Fibroblast of lung (primary cell): Measurements from ENCODE around the gene PPIL6. TPM values are rescaled to one million over a fixed set of nuclear protein-coding genes. Genes with fewer than 3 reads are reported as not detected.

Experiments used
- DNase-seq, 2 donors: peaks; one replicate each; pipeline versions ENCODE4 v3.0.0 to v3.0.0-alpha.2; 2010; ENCODE audit warnings: low read depth in 2 of 2
- H2AFZ ChIP-seq: 2 replicates; pipeline ENCODE4 v1.5.1; 2012; ENCODE audit warnings: low read length, control low read depth, inconsistent platforms
- H3K27ac ChIP-seq: 2 replicates; pipeline ENCODE4 v1.5.1; 2011; ENCODE audit warnings: low read length, control low read depth; ENCODE audit not compliant: insufficient read depth
- H3K27me3 ChIP-seq: 2 replicates; pipeline ENCODE4 v1.5.1; 2011; ENCODE audit warnings: mild to moderate bottlenecking, low read length; ENCODE audit not compliant: control insufficient read depth, insufficient read depth
- H3K36me3 ChIP-seq: 2 replicates; pipeline ENCODE4 v1.5.1; 2011; ENCODE audit warnings: low read length; ENCODE audit not compliant: control insufficient read depth, insufficient read depth
- H3K4me1 ChIP-seq: 2 replicates; pipeline ENCODE4 v1.5.1; 2011; ENCODE audit warnings: low read length; ENCODE audit not compliant: control insufficient read depth, insufficient read depth; ENCODE audit errors: extremely low read depth
- H3K4me2 ChIP-seq: 2 replicates; pipeline ENCODE4 v1.5.1; 2011; ENCODE audit warnings: low read length, control low read depth; ENCODE audit not compliant: insufficient read depth; ENCODE audit errors: extremely low read depth
- H3K4me3 ChIP-seq, 4 experiments: fragments of 200-600 bp in 1 of 4; sonication (generic) in 1 of 4; replicated peaks in 1 of 4; 2 replicates each; pipeline ENCODE4 v1.5.1; 2011 to 2016; ENCODE audit warnings: low read length in 4 of 4, low read depth in 3 of 4, mild to moderate bottlenecking in 3 of 4, control low read depth in 2 of 4, inconsistent platforms in 1 of 4, mixed read lengths in 1 of 4; ENCODE audit not compliant: insufficient read depth in 1 of 4; ENCODE audit errors: control extremely low read depth in 1 of 4
- H3K79me2 ChIP-seq: 2 replicates; pipeline ENCODE4 v1.5.1; 2012; ENCODE audit warnings: mild to moderate bottlenecking, low read length, inconsistent platforms; ENCODE audit not compliant: control insufficient read depth, insufficient read depth
- H3K9ac ChIP-seq: 2 replicates; pipeline ENCODE4 v1.5.1; 2011; ENCODE audit warnings: mild to moderate bottlenecking, low read length, control low read depth; ENCODE audit not compliant: insufficient read depth
- H3K9me3 ChIP-seq: 2 replicates; pipeline ENCODE4 v1.5.1; 2012; ENCODE audit warnings: low read depth, low read length; ENCODE audit not compliant: control insufficient read depth, insufficient read depth
- H4K20me1 ChIP-seq: 2 replicates; pipeline ENCODE4 v1.5.1; 2011; ENCODE audit warnings: low read length; ENCODE audit not compliant: control insufficient read depth, insufficient read depth; ENCODE audit errors: extremely low read depth
- EZH2 ChIP-seq: IDR thresholded peaks from 2 replicates; pipeline ENCODE4 v1.5.1; 2012; ENCODE audit warnings: low read length, control low read depth, mild to moderate bottlenecking; ENCODE audit errors: missing control alignments
- polyA plus RNA-seq, 2 donors: library from polyadenylated mRNA; depleted of rRNA in 1 of 2; stranded (reverse) in 1 of 2; unstranded in 1 of 2; fragments of >200 nt; gene quantifications; 2 replicates each; pipeline ENCODE4 v1.2.1, GENCODE V29; 2011 to 2012; ENCODE audit warnings: missing spikeins in 1 of 2
- total RNA-seq: library from RNA; depleted of rRNA; stranded (reverse); fragments of >200 nt; gene quantifications from 2 replicates; pipeline ENCODE4 v1.2.1, GENCODE V29; 2014
- TF ChIP-seq, protein P1 (sequence below), 2 donors: IDR thresholded peaks in 1 of 2; conservative IDR thresholded peaks in 1 of 2; 1 replicate in 1 of 2; 2 replicates in 1 of 2; pipeline ENCODE4 v1.5.1; 2011 to 2012; ENCODE audit warnings: low read length in 2 of 2, control low read depth in 1 of 2, inconsistent platforms in 1 of 2, low read depth in 1 of 2, mild to moderate bottlenecking in 1 of 2

PPIL6 gene
- total and polyA plus RNA-seq, 2 donors (not counting 1 experiment from before 2014, with no cell fraction given), result 0.78 to 5.0 TPM

DNA sequence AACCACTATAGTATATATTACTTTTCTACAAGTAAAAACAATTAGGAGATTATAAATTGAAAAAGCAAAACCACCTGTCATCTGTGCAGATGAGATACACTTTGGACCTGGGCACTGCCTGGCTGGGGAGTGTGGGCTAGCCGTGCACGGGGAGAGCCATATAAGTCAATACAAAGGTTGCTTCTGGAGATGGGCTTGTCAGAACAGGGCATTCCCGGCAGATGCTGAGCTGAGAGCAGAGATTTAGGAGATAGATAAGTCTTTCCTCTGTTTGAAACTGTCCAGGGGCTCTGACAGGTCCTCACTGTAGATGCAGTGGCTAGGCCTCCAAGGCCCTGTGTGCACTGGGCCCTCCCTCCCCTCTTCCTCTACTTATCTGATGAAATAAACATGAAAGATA, 92.6 kb downstream of the PPIL6 start:
- H3K4me3 ChIP-seq, result no peak overlapping the region
- no peak for DNase-seq
- H3K4me1 ChIP-seq, result peaks cover 5% of the 10 kb centered on the region
- TF ChIP-seq, protein P1, sequence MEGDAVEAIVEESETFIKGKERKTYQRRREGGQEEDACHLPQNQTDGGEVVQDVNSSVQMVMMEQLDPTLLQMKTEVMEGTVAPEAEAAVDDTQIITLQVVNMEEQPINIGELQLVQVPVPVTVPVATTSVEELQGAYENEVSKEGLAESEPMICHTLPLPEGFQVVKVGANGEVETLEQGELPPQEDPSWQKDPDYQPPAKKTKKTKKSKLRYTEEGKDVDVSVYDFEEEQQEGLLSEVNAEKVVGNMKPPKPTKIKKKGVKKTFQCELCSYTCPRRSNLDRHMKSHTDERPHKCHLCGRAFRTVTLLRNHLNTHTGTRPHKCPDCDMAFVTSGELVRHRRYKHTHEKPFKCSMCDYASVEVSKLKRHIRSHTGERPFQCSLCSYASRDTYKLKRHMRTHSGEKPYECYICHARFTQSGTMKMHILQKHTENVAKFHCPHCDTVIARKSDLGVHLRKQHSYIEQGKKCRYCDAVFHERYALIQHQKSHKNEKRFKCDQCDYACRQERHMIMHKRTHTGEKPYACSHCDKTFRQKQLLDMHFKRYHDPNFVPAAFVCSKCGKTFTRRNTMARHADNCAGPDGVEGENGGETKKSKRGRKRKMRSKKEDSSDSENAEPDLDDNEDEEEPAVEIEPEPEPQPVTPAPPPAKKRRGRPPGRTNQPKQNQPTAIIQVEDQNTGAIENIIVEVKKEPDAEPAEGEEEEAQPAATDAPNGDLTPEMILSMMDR (conservative IDR thresholded peaks at IDR 0.05 in 1 of 2, IDR thresholded peaks at IDR 0.05 in 1 of 2; ENCODE audit: low read depth in 1 of 2, low read length in 2 of 2), result no peak
- TF ChIP-seq EZH2, result no peak
- H3K27me3 ChIP-seq, result no peaks in the 10 kb centered on the region
- no peaks in the 10 kb centered on the region for H3K9me3 ChIP-seq
- no peaks in the 10 kb centered on the region for H3K79me2 ChIP-seq
- H4K20me1 ChIP-seq, result no peaks in the 10 kb centered on the region
- H3K36me3 ChIP-seq, result no peaks in the 10 kb centered on the region
- no peak overlapping the region for H2AFZ ChIP-seq
- H3K27ac ChIP-seq, result no peak overlapping the region
- H3K9ac ChIP-seq, result no peak overlapping the region
- no peak overlapping the region for H3K4me2 ChIP-seq

GRCh38 chr6:109345986-109346385, 94.4 kb downstream of the PPIL6 start:
- no peak overlapping the region for H3K4me3 ChIP-seq
- H3K9me3 ChIP-seq, result no peaks in the 10 kb centered on the region
- no peak overlapping the region for H3K4me2 ChIP-seq

DNA sequence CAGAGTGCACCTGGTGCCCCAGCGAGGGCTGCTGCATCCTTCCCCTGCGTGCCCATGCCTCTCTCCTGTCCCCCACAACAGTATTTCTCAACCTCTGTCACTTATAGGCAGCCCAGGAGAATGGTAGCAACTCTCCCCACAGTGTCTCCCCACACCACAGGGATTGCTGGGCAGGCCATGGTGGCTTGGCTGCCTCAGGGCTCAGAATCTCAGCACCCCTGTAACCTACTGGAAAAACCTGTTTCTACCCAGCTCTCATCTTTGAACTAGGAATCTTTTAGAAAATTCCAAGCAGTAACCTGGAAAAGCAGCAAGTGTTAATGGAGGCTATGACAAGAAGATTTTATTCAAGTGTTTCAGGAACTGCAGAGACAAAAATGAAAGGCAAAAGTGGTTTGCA, 96.2 kb downstream of the PPIL6 start:
- no peaks in the 10 kb centered on the region for H3K79me2 ChIP-seq
- no peak overlapping the region for H2AFZ ChIP-seq
- no peaks in the 10 kb centered on the region for H4K20me1 ChIP-seq
- no peak overlapping the region for H3K27ac ChIP-seq
- TF ChIP-seq, protein P1 (conservative IDR thresholded peaks at IDR 0.05 in 1 of 2, IDR thresholded peaks at IDR 0.05 in 1 of 2; ENCODE audit: low read depth in 1 of 2, low read length in 2 of 2), result no peak
- TF ChIP-seq EZH2, result no peak
- DNase-seq, result no peak
- no peaks in the 10 kb centered on the region for H3K9me3 ChIP-seq
- no peak overlapping the region for H3K4me2 ChIP-seq
- H3K36me3 ChIP-seq, result no peaks in the 10 kb centered on the region
- no peak overlapping the region for H3K4me3 ChIP-seq
- H3K27me3 ChIP-seq, result no peaks in the 10 kb centered on the region
- H3K9ac ChIP-seq, result no peak overlapping the region
- H3K4me1 ChIP-seq, result no peaks in the 10 kb centered on the region

More at GRCh38 chr6:109345986-109346385, 94.4 kb downstream of the PPIL6 start:
- Histone ChIP-seq H3K79me2 (no peaks in the 10 kb centered on the region), H3K9ac (no peak overlapping the region), H3K27ac (no peak overlapping the region), H3K27me3 (no peaks in the 10 kb centered on the region), H2AFZ (no peak overlapping the region), H3K36me3 (no peaks in the 10 kb centered on the region), H4K20me1 (no peaks in the 10 kb centered on the region), H3K4me1 (no peaks in the 10 kb centered on the region)
- TF ChIP-seq EZH2, result no peak
- TF ChIP-seq, protein P1 (conservative IDR thresholded peaks at IDR 0.05 in 1 of 2, IDR thresholded peaks at IDR 0.05 in 1 of 2; ENCODE audit: low read depth in 1 of 2, low read length in 2 of 2), result no peak
- no peak for DNase-seq
